Fibroblast of lung (primary cell): ENCODE results near the gene PAX2.

Experiments used
- CTCF ChIP-seq, 2 donors: IDR thresholded peaks in 1 of 2; conservative IDR thresholded peaks in 1 of 2; 1 replicate in 1 of 2; 2 replicates in 1 of 2; pipeline ENCODE4 v1.5.1; 2011 to 2012; ENCODE audit warnings: low read length in 2 of 2, control low read depth in 1 of 2, inconsistent platforms in 1 of 2, low read depth in 1 of 2, mild to moderate bottlenecking in 1 of 2
- EZH2 ChIP-seq: IDR thresholded peaks from 2 replicates; pipeline ENCODE4 v1.5.1; 2012; ENCODE audit warnings: low read length, control low read depth, mild to moderate bottlenecking; ENCODE audit errors: missing control alignments

- peak; percentile 47 to 62 for TF ChIP-seq CTCF (conservative IDR thresholded peaks at IDR 0.05 in 1 of 2, IDR thresholded peaks at IDR 0.05 in 1 of 2; ENCODE audit: low read depth in 1 of 2, low read length in 2 of 2)
- TF ChIP-seq EZH2: no peak
These were observed 126.8 kb downstream of the PAX2 start for GRCh38 chr10:100872034-100872791.
